GM21786 (cell line): Measurements from ENCODE around the gene XCR1.

Experiments
- ATAC-seq: cut with Tn5 transposase; IDR thresholded peaks from one replicate; pipeline ENCODE4 v1.9.1; 2021; ENCODE audit not compliant: unreplicated experiment

The XCR1 gene

GRCh38 chr3:45984331-45985312, 42.7 kb downstream of the XCR1 start:
- no peak for ATAC-seq

- no peak for ATAC-seq
Measured at GRCh38 chr3:45983770-45984169, 43.5 kb downstream of the XCR1 start.

- ATAC-seq, result no peak
Measured at GRCh38 chr3:45981346-45982074, 45.8 kb downstream of the XCR1 start.

DNA sequence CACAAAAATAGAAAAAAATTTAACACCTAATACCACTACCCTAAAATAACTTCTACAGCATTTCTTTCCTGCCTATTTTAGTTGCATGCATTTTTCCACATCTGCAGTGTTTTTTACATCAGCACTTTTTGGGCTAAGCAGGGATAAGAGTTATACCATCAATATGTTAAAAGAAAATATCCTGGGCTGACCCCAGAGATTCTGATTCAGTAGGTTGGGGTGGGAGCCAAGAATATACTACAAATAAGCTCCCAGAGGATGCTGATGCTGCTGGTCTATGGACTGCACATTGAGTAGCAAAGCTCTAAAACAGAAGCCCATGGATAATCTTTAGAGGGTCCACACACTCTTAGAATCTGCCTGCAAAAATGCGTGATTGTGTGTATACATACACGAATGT, 46.5 kb downstream of the XCR1 start:
- no peak for ATAC-seq

GRCh38 chr3:45980229-45980813, 47.0 kb downstream of the XCR1 start:
- no peak for ATAC-seq

DNA sequence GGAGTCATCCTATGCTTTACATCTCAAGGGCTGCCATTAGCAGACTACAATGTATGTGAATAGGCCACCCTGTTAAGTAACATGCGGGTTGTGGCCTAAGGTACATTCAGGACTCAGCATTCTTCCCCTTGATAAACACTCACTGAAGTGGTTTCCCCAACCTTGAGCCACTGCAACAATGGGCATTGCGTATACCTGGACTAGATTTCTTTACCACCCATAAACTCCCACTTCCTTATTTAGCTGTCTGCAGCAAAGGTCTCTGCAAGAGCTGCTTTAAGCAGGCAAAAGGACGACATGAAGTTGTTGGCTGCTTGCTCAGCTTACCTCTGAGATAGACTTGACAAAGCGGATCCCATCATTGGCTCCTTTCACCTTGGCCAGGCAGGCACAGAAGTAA, 47.9 kb downstream of the XCR1 start:
- no peak for ATAC-seq

GRCh38 chr3:45978006-45978761, 49.1 kb downstream of the XCR1 start:
- ATAC-seq, result no peak

- no peak for ATAC-seq
Measured at GRCh38 chr3:45976191-45977091, 50.8 kb downstream of the XCR1 start.

- no peak for ATAC-seq
Measured at GRCh38 chr3:45975686-45976085, 51.6 kb downstream of the XCR1 start.

DNA sequence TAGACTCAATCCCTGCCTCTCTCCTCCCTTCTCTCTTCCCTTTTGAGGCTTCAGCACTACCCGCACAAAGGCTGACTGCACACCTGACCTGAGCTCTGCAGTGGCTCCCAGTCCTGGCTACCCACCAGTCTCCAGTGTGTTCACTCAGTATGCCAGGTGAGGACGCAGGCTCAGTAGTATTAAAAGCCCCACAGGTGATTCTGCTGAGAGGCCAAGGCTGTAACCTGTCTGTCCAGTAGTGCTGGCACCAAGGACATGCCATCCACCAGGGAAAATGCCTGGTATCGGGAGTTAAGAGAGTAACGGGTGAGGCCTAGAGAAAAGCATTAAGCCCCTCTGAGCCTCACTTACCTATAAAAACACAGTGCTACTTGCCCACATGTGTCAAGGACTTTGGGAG, 52.6 kb downstream of the XCR1 start:
- ATAC-seq, result no peak

DNA sequence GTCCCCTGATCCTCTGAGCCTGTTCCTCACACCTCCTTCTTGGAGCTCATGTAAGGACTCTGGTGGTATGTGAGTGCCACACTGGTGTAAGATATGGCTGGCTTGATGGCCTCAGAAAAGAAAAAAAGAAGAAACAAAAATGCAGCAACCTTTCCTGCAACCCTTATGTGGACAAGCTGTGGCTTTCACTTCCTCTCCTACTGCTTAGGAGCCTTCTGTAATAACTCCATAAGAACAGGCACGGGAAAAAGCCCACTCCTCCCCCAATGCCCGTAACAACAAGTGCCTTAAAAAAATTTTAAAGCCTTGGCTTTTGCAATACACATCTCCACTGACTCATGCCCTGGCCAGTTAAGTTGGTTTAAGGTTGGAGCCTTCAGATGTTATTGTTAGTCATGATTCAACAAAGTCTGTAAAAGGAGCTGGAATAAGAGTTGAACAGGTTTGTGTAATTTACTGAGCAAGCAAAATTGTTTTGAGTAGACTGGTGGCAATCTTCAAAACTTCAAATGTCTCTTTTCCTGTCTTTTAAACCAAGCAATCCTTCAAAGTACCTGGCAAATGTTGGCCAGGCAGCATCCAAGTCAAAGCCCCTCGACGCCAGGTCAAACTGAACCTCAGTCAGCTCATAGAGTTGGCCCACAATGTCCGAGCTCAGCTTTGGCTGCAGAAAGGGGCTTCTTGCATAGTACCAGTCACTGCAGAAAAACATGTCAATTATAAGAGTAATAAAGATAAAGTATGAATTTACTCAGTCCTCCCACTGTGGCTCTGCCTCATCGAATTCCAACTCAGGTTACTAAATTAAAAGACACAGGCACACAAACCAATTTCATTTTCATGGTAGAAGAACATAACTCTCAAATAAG, 54.5 kb downstream of the XCR1 start:
- no peak for ATAC-seq

- no peak for ATAC-seq
Measured at GRCh38 chr3:45969953-45970352, 57.3 kb downstream of the XCR1 start.

DNA sequence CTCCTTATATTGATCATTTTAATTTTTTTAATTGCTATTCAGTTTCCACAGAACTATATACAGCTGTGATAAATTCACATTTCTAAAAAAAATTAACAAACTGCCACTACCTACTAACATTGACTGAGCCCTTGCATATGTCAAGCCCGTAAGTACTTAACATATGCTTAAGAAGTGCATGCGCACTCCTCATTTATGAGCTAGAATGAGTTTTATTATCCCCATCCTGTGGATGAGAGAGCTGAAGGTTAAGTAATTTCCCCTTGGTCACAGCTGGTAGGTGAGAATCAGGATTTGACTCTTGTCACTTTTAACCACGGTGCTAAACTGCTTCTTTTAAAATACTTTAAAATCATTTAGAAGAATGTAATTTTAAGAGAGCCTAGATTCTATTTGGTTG, 58.2 kb downstream of the XCR1 start:
- no peak for ATAC-seq

DNA sequence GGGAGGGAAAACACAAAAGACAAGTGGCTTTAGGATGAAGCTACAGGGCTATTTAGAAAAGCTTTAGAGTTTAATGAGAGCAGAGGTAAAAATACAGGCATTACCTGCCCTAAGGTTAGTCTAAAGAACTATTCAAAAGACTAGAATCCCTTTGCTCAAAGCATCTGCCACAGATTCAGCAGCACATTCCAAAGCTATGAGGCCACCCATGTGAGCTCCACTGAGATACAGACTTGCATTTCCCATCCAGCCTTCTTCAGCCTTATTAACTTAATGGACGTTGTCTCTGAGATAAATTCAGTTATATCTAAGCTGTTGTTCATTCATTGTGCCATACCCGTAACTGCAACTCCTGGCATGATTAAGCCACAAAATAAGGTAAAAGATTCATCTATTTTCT, 58.6 kb downstream of the XCR1 start:
- no peak for ATAC-seq

DNA sequence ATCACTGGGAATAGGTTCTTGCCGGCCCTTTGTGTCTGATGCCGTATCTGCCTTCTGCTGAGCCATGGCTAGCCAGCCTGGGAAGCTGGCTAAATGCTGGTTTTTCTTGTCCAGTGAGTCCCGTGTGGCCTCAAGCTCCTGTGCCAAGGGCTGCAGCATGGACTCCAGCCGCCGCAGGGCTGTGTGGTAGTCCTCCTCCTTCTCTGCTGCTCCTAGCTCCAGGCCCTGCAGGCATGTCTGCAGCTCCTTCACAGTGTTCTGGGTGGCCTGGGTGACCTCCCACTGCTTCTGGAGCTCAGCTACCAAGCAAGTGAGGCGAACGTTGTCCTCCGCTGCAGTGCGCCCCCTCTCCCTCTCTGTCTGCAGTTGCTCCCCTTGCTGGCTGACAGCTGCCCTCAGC, 59.1 kb downstream of the XCR1 start:
- no peak for ATAC-seq

- no peak for ATAC-seq
Measured at GRCh38 chr3:45967724-45968123, 59.6 kb downstream of the XCR1 start.
